VCaP (cell line): ENCODE measurements around the gene SH2D3C.

Experiments
- H3K27ac ChIP-seq: fragments of 450-650 bp; 2 replicates; pipeline ENCODE4 v1.5.1; 2017
- TF ChIP-seq, protein P1 (sequence below): fragments of 450-650 bp; conservative IDR thresholded peaks from 2 replicates; pipeline ENCODE4 v1.5.1; 2017; ENCODE audit warnings: mild to moderate bottlenecking, moderate library complexity

Gene SH2D3C

GRCh38 chr9:127730799-127731410 lies 47.6 kb downstream of the SH2D3C start:
- TF ChIP-seq, protein P1, sequence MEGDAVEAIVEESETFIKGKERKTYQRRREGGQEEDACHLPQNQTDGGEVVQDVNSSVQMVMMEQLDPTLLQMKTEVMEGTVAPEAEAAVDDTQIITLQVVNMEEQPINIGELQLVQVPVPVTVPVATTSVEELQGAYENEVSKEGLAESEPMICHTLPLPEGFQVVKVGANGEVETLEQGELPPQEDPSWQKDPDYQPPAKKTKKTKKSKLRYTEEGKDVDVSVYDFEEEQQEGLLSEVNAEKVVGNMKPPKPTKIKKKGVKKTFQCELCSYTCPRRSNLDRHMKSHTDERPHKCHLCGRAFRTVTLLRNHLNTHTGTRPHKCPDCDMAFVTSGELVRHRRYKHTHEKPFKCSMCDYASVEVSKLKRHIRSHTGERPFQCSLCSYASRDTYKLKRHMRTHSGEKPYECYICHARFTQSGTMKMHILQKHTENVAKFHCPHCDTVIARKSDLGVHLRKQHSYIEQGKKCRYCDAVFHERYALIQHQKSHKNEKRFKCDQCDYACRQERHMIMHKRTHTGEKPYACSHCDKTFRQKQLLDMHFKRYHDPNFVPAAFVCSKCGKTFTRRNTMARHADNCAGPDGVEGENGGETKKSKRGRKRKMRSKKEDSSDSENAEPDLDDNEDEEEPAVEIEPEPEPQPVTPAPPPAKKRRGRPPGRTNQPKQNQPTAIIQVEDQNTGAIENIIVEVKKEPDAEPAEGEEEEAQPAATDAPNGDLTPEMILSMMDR = no peak

GRCh38 chr9:127730262-127730661 lies 48.2 kb downstream of the SH2D3C start:
- H3K27ac ChIP-seq = no peak overlapping the region
- TF ChIP-seq, protein P1 = no peak

More at GRCh38 chr9:127730799-127731410, 47.6 kb downstream of the SH2D3C start:
- no peak overlapping the region for H3K27ac ChIP-seq

GRCh38 chr9:127729522-127730256 lies 48.8 kb downstream of the SH2D3C start:
- TF ChIP-seq, protein P1 = no peak
- H3K27ac ChIP-seq = no peak overlapping the region

DNA sequence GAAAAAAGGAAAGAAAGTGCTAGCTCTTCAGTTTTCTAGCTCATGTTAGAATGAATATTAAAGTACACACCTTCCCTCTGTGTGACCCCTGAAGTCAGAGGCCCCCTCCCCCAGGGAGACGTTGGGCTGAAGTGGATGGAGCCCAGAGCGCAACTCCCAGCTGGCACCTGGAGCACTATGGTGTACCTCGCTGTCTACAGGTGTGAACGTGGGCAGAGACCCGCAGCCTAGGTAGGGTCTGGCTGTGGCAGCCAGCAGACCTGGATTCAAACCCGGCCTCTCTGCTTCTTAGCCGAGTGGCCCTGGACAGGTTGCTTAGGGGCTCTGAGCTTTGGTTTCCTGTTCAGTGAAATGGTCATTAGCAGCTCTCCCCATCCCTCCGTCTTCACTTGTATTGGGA lies 49.7 kb downstream of the SH2D3C start:
- TF ChIP-seq, protein P1 = no peak
- H3K27ac ChIP-seq = no peak overlapping the region

DNA sequence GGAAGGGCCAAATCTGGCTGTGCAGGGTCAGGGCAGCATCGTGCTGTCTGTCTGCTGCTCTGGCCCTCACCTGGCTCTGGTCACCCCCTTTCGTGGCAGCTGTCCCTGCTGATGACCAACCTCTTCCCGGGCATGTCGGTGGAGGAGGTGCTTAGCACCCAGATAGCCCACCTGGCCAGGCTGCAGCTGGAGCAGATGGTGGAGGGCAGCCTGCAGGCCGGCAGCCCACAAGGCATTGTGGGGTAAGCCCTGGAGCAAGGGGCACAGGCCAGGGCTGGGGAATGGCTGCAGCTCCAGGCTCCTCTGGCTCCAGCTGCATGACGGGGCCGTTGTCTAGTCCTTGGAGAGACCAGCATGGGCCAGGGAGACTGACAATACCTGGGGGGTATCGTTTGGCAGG lies 51.6 kb downstream of the SH2D3C start:
- no peak overlapping the region for H3K27ac ChIP-seq
- TF ChIP-seq, protein P1 = no peak

GRCh38 chr9:127724012-127724411 lies 54.5 kb downstream of the SH2D3C start:
- TF ChIP-seq, protein P1 = no peak

DNA sequence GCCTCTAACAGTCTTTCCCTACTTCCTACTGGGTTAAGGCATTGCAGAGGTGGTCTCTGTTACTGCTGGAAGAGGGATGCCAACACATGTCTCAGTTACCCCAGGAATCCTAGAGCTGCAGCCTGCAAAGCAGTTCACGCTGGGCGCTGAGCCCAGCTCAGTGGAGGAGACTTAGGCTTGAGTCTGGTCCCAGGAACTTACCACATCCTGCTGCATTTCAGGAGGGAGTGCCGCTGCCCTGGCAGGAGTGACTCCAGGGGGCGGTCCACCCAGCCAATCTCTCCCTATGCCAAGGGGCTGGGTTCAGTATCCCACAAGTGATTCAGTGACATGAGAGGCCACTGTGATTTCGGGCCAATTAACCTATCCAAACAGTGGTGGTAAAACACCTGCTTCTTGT lies 55.0 kb downstream of the SH2D3C start:
- TF ChIP-seq, protein P1 = no peak

More at GRCh38 chr9:127724012-127724411, 54.5 kb downstream of the SH2D3C start:
- H3K27ac ChIP-seq = no peak overlapping the region

More for the DNA sequence above, 55.0 kb downstream of the SH2D3C start:
- no peak overlapping the region for H3K27ac ChIP-seq
